WERI-Rb-1 (cell line): ENCODE results near the gene ABCA3.

Experiments used
- DNase-seq: peaks from one replicate; pipeline ENCODE4 v3.0.0-alpha.2; 2020
- H3K27ac ChIP-seq: fragments of 250-450 bp; sonication (Bioruptor Pico); 2 replicates; pipeline ENCODE4 v1.5.1; 2020; ENCODE audit warnings: mild to moderate bottlenecking, moderate library complexity
- H3K27me3 ChIP-seq: fragments of 250-450 bp; sonication (Bioruptor Pico); 2 replicates; pipeline ENCODE4 v1.5.1; 2021; ENCODE audit warnings: mild to moderate bottlenecking, low read depth, moderate library complexity; ENCODE audit not compliant: insufficient read depth, severe bottlenecking
- H3K36me3 ChIP-seq: fragments of 250-450 bp; sonication (Bioruptor Pico); 2 replicates; pipeline ENCODE4 v1.5.1; 2020; ENCODE audit warnings: mild to moderate bottlenecking, moderate library complexity
- H3K4me3 ChIP-seq: 2 replicates; pipeline ENCODE4 v1.5.1; 2011; ENCODE audit warnings: low read depth, mild to moderate bottlenecking, control low read depth, low read length
- H3K9me3 ChIP-seq: fragments of 250-450 bp; sonication (Bioruptor Pico); 2 replicates; pipeline ENCODE4 v1.5.1; 2021; ENCODE audit warnings: mild to moderate bottlenecking, moderate library complexity; ENCODE audit not compliant: severe bottlenecking
- TF ChIP-seq, protein P1 (sequence below): IDR thresholded peaks from 2 replicates; pipeline ENCODE4 v1.5.1; 2011; ENCODE audit warnings: low read depth, mild to moderate bottlenecking, control low read depth, inconsistent platforms, low read length

Gene ABCA3

DNA sequence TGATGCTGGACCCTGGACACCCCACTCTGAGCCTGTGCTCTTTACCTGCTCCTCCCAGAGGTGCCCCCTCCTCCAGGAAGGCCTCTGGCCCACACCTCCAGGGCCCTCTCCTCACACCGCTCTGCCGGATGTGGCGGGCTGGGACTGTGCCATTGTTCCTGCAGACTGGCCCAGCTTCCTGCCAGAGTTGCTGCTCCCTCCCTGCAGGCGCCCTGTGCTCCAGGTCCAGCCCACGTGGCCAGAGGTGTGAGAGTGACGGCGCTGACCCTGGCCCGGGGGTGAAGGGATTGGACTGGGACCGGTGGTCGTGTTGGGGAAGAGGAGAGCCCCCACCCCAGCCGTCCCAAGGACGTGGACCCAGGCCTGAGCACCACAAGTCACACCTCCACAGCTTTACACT is 111.4 kb downstream of the ABCA3 start:
- Histone ChIP-seq H3K4me3 (no peak overlapping the region), H3K27ac (no peak overlapping the region), H3K36me3 (peaks cover 90% of the 10 kb centered on the region), H3K27me3 (no peaks in the 10 kb centered on the region), H3K9me3 (no peaks in the 10 kb centered on the region)
- TF ChIP-seq, protein P1, sequence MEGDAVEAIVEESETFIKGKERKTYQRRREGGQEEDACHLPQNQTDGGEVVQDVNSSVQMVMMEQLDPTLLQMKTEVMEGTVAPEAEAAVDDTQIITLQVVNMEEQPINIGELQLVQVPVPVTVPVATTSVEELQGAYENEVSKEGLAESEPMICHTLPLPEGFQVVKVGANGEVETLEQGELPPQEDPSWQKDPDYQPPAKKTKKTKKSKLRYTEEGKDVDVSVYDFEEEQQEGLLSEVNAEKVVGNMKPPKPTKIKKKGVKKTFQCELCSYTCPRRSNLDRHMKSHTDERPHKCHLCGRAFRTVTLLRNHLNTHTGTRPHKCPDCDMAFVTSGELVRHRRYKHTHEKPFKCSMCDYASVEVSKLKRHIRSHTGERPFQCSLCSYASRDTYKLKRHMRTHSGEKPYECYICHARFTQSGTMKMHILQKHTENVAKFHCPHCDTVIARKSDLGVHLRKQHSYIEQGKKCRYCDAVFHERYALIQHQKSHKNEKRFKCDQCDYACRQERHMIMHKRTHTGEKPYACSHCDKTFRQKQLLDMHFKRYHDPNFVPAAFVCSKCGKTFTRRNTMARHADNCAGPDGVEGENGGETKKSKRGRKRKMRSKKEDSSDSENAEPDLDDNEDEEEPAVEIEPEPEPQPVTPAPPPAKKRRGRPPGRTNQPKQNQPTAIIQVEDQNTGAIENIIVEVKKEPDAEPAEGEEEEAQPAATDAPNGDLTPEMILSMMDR: no peak
- no peak for DNase-seq

DNA sequence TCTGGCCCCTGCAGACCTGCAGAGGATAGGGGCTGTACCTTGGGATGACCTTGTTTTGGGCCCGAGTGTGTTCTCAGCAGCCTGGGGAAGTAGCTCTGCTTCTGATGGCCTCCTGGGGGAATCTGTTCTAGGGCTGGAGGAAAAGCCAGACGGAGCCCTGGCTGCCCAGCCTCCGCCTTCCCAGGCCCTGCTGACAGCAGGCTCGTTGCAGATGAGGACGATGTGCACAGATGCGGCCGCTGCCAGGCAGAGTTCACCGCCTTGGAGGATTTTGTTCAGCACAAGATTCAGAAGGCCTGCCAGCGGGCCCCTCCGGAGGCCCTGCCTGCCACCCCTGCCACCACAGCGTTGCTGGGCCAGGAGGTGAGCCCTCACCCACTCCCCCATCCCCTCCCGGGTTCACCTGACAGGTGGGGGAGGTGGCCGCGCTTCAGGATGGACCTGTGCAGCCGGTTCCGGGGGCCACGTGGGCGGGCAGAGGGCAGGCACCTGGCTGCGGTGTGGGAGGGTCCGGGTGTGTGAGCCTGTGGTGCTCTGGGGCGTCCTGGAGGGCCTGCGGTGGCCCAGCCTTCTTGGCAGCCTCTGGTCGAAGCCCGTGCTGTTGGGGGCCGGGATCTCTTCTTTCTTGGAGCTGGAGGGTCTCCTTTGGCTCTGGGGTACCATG is 112.2 kb downstream of the ABCA3 start:
- TF ChIP-seq, protein P1: no peak
- Histone ChIP-seq H3K36me3 (peaks cover 87% of the 10 kb centered on the region), H3K9me3 (no peaks in the 10 kb centered on the region), H3K27ac (no peak overlapping the region), H3K27me3 (no peaks in the 10 kb centered on the region), H3K4me3 (no peak overlapping the region)
- DNase-seq: no peak

DNA sequence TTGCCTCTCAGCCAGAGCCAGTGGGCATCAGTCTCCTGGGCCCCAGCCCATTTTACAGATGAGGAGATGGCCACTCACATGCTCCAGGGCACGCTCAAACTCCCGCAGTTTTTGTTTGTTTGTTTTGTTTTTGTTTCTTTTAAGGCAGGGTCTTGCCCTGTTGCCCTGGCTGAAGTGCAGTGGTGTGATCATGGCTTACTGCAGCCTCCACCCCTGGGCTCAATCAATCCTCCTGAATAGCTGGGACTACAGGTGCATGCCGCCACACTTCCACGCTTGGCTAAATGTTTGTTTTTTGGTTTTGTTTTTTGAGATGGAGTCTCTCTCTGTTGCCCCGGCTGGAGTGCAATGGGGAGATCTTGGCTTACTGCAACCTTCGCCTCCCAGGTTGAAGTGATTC is 113.6 kb downstream of the ABCA3 start:
- no peak overlapping the region for H3K27ac ChIP-seq

DNA sequence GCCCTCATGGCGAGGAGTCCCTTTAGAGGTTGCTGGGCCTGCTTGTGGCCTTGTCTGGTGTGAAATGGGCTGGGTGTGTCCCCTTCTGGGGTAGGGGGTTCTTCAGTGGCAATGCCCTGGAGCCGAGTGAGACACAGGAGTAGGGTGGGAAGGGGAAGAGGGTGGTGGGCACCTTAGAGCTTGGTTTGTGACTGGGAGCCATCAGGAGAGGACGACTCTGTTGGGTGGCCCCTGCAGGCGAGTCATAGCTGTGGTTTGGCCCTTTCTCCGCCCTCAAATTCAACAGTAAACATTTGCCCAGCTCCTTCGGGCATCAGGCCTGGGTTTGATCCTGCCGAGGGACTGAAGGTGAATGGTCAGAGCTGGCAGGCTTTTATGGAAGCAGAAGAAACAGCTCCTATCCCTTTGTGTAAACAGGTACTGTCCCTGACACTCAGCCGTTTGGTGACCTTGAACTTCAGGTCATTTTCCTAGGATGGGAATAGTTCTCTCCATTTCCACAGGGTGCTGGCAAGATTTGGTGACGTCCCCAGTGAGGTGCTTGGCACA is 114.2 kb downstream of the ABCA3 start:
- Histone ChIP-seq H3K36me3 (peaks cover 67% of the 10 kb centered on the region), H3K9me3 (no peaks in the 10 kb centered on the region), H3K4me3 (no peak overlapping the region), H3K27ac (no peak overlapping the region), H3K27me3 (no peaks in the 10 kb centered on the region)
- DNase-seq: no peak
- TF ChIP-seq, protein P1: no peak

More for the DNA sequence above, 113.6 kb downstream of the ABCA3 start:
- Histone ChIP-seq H3K36me3 (peaks cover 73% of the 10 kb centered on the region), H3K27me3 (no peaks in the 10 kb centered on the region), H3K9me3 (no peaks in the 10 kb centered on the region), H3K4me3 (no peak overlapping the region)
- no peak for DNase-seq
- TF ChIP-seq, protein P1: no peak
